ENCODE measurements around the gene TANGO6. TPM values are rescaled to one million over a fixed set of nuclear protein-coding genes. Genes with fewer than 3 reads are reported as not detected.

TANGO6 gene
- total and polyA plus RNA-seq, 10 of the 15 experiments (the other 5 are each of a cell fraction or from before 2014, with no cell fraction given): 1.1 to 20.6 (median 11.0) TPM

- no peak overlapping the region for H3K4me2 ChIP-seq (ENCODE audit: control insufficient read depth, insufficient read depth)
- H3K9ac ChIP-seq (ENCODE audit: control insufficient read depth, insufficient read depth, low read length): no peak overlapping the region
- no peak overlapping the region for H3K4me3 ChIP-seq
- in situ Hi-C loops (cut with MboI) (no loop called here), intact Hi-C loops (cut with micrococcal nuclease; ENCODE audit: unreplicated experiment) (no loop called here)
- H3K27ac ChIP-seq (ENCODE audit: control insufficient read depth, insufficient read depth): no peak overlapping the region
- no peaks in the 10 kb centered on the region for H3K4me1 ChIP-seq (ENCODE audit: control insufficient read depth, insufficient read depth, low read length)
- BruUV-seq (replicated peaks): no TSS peak
- TF ChIP-seq KLF5 (IDR thresholded peaks at IDR 0.05; ENCODE audit: partially characterized antibody) (no peak), KAT2A (conservative IDR thresholded peaks at IDR 0.05; ENCODE audit: control insufficient read depth, low read depth, low read length) (no peak), MXI1 (IDR thresholded peaks at IDR 0.05; ENCODE audit: low read depth, low read length) (no peak), HDAC2 (IDR thresholded peaks at IDR 0.05) (no peak), MTA2 (IDR thresholded peaks at IDR 0.05; ENCODE audit: low read depth) (no peak), MYC (IDR thresholded peaks at IDR 0.05; ENCODE audit: insufficient read depth, insufficient read length, insufficient replicate concordance, low read length, severe bottlenecking) (no peak), SUZ12 (IDR thresholded peaks at IDR 0.05; ENCODE audit: unreplicated experiment) (no peak)
- FAIRE-seq (no peak), DNase-seq (ENCODE audit: low read depth, low spot score) (no peak), ATAC-seq (no peak)
- RAD21 ChIA-PET (ENCODE audit: unreplicated experiment): no interaction called here
- CTCF ChIA-PET: interaction anchor here (1.0 to 1.3 kb wide), 2 partner anchors 9 to 22 kb away, joined by 4 read pairs; no protein-coding TSS in a partner anchor
- peaks cover 2% of the 10 kb centered on the region; the same call in 2 of the 3 replicates for H3K9me3 ChIP-seq (replicated peaks; ENCODE audit: control insufficient read depth, insufficient read depth, low read length)
- H3K27me3 ChIP-seq (replicated peaks in 1 of 2; ENCODE audit: control insufficient read depth in 2 of 2, insufficient read depth in 2 of 2, low read length in 1 of 2): no peaks in the 10 kb centered on the region
- WGBS (ENCODE audit: insufficient coverage, insufficient replicate concordance, low lambda C conversion rate, missing lambda C conversion rate): 88% methylated on average over 6 of the region's 6 CpGs
- H4K20me1 ChIP-seq (ENCODE audit: control insufficient read depth, insufficient read depth): no peaks in the 10 kb centered on the region
- H2AFZ ChIP-seq (ENCODE audit: control insufficient read depth, low read depth, low read length): no peak overlapping the region
- H3K36me3 ChIP-seq (ENCODE audit: control insufficient read depth in 2 of 2, insufficient read depth in 2 of 2, low read length in 1 of 2): peaks cover 0 to 5% of the 10 kb centered on the region in 2 experiments
- no peaks in the 10 kb centered on the region for H3K79me2 ChIP-seq (ENCODE audit: control insufficient read depth, insufficient read depth, low read length)
- SMC1A ChIA-PET (ENCODE audit: uncharacterized antibody, unreplicated experiment): interaction anchor here (0.5 to 1.4 kb wide), 3 partner anchors 12 to 37 kb away, joined by 3 read pairs; no protein-coding TSS in a partner anchor
- POLR2A ChIA-PET: interaction anchor here (0.5 to 0.7 kb wide), 4 partner anchors 10 to 174 kb away, joined by 3 to 4 read pairs (median 3); no protein-coding TSS in a partner anchor
Measured at GRCh38 chr16:69037373-69038160, 194.2 kb downstream of the TANGO6 start.
